Caki2 (cell line): ENCODE measurements around the gene KIAA1549. TPM values are rescaled to one million over a fixed set of nuclear protein-coding genes. Genes with fewer than 3 reads are reported as not detected.
"Not testable (repeated sequence)": the region's sequence is repeated elsewhere in the genome, so short reads cannot be mapped to it uniquely, and the experiment has no call there.

Source experiments
- DNase-seq: peaks from one replicate; pipeline ENCODE4 v3.0.0-alpha.2; 2015; ENCODE audit warnings: low read depth
- in situ Hi-C: cut with HindIII; loops from 2 replicates; pipeline ENCODE4 v1.10.0; 2016; ENCODE audit warnings: low sequenced_read_pairs, low pct_unique_long_range_greater_than_20kb, mixed read lengths
- total RNA-seq: library from RNA; depleted of rRNA; stranded (reverse); fragments of >200 nt; shearing (Covaris generic); gene quantifications from 2 replicates; pipeline ENCODE4 v1.2.3, GENCODE V29; 2014; ENCODE audit warnings: low replicate concordance; rRNA removed

KIAA1549 gene
- total RNA-seq, 1 experiment from 2014 or later = 1.6 TPM

GRCh38 chr7:138811327-138811726 lies 169.9 kb downstream of the KIAA1549 start:
- in situ Hi-C loops, DNase-seq: not testable (repeated sequence)

GRCh38 chr7:138809346-138809745 lies 171.8 kb downstream of the KIAA1549 start:
- in situ Hi-C loops = no loop called here

GRCh38 chr7:138804618-138805017 lies 176.6 kb downstream of the KIAA1549 start:
- in situ Hi-C loops = no loop called here
- DNase-seq = no peak

More at GRCh38 chr7:138809346-138809745, 171.8 kb downstream of the KIAA1549 start:
- no peak for DNase-seq

GRCh38 chr7:138802706-138803105 lies 178.5 kb downstream of the KIAA1549 start:
- DNase-seq = no peak
- in situ Hi-C loops = no loop called here

- DNase-seq = no peak
- in situ Hi-C loops = no loop called here
Measured at GRCh38 chr7:138801256-138801655, 179.9 kb downstream of the KIAA1549 start.

GRCh38 chr7:138799336-138800000 lies 181.7 kb downstream of the KIAA1549 start:
- in situ Hi-C loops = no loop called here
- DNase-seq = peak; percentile 32

DNA sequence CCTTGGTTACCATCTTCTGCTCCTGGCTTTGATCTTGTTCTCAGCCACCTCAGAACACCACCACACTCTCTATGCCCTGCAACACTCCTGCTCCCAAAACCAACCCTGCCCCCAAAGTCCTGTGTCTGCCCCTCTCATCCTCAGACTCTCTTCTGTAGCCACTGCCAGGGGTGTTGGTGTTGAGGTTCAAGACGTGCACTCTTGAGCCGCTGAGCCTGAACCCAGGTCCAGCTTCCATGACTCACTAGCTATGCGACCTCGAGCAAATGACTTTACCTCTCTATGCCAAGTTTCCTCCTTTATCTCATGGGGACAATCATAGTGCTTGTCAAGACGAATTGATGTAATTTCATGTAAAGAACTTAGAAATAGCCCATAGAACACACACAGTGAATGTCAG lies 182.4 kb downstream of the KIAA1549 start:
- no peak for DNase-seq
- in situ Hi-C loops = no loop called here

GRCh38 chr7:138797715-138798320 lies 183.4 kb downstream of the KIAA1549 start, which contains the start of the genes ATP6V0A4 and TMEM213:
ATP6V0A4 (minus strand) TSS chr7:138798196; CDS start chr7:138771247, 26,949 bp downstream.
TMEM213 (plus strand) TSS chr7:138797994; CDS start chr7:138798105, 111 bp downstream.
- in situ Hi-C loops = no loop called here
- no peak for DNase-seq

DNA sequence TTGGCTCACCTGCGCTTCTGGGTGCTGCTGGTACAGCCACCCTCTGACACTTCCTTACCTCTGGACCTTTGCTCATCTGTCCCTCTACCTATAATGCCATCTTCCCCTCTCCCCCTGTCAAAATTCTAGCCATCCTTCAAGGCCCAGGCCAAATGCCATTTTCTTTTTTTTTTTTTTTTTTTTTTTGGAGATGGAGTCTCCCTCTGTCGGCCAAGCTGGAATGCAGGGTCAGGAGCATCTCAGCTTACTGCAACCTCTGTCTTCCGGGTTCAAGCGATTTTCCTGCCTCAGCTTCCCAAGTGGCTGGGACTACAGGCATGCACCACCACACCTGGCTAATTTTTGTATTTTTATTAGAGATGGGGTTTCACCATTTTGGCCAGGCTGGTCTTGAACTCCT lies 184.1 kb downstream of the KIAA1549 start:
- in situ Hi-C loops, DNase-seq: not testable (repeated sequence)

- no peak for DNase-seq
- in situ Hi-C loops = no loop called here
Measured at GRCh38 chr7:138796038-138796615, 185.1 kb downstream of the KIAA1549 start.

DNA sequence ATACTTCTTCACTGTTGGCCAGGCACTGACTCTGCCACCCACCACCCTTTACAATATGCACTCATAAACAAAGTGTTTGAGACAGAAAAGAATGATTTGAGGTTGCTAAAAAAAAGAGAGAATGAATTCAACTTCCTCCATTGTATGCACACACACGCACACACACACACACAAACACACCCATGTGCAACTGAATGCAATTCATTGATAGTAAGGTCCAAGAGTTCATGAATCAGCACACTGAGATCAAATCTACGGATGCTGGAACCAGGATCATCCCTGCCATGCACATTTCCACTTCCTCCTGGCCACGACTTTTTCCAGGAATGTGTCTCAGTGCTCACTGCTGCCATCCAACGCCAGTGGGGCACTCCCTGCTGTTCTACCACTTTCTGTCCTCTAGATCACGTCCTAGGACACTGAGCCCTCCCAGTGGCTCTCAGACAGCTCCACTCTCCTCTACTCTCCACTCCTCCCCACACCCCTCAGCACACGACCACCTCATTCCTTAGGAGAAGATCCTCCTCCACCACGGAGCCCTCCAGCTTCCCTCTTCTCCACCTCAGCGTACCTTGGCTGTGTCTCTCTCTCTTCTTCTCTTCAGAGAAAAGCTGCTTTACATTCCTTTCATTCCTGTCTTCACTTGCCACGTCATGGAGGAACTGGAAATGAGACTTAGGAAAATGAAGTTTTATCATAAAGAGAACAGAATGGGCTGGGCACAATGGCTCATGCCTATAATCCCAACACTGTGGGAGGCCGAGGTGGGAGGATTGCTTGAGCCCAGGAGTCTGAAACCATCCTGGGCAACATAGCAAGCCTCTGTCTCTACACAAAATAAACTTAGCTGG lies 195.4 kb downstream of the KIAA1549 start:
- in situ Hi-C loops = no loop called here
- DNase-seq = peak; percentile 10

GRCh38 chr7:138784692-138785091 lies 196.5 kb downstream of the KIAA1549 start:
- DNase-seq = no peak

More at GRCh38 chr7:138784692-138785091, 196.5 kb downstream of the KIAA1549 start:
- in situ Hi-C loops = no loop called here

Other genes starting within 250 kb of the KIAA1549 start
- gene TMEM213, start 183.4 kb downstream of the KIAA1549 start, total RNA-seq = not detected in 2 replicates
- gene ATP6V0A4, start 183.2 kb downstream of the KIAA1549 start, total RNA-seq = 1.4 TPM in 1 of 2 replicates, not detected in the other
- gene ZC3HAV1L, start 54.7 kb upstream of the KIAA1549 start, total RNA-seq = 14.2 and 25.1 TPM in 2 replicates
- gene ZC3HAV1, start 128.3 kb upstream of the KIAA1549 start, total RNA-seq = 32.6 and 36.3 TPM in 2 replicates
- 1.5 and 1.7 TPM in 2 replicates for gene UBN2, start 249.8 kb upstream of the KIAA1549 start, total RNA-seq